BJ (cell line): ENCODE measurements around the gene PGLYRP3. TPM values are rescaled to one million over a fixed set of nuclear protein-coding genes. Genes with fewer than 3 reads are reported as not detected.

Experiments used
- CTCF ChIA-PET: fragments of 350-600 bp; formaldehyde crosslinking; extraction: SDS; loops from one replicate; lab custom pipeline; 2021; ENCODE audit warnings: antibody characterized with exemption, inconsistent platforms; lab: Yijun Ruan, JAX
- POLR2A ChIA-PET: fragments of 300-600 bp; sonication (Branson Sonifier 250); formaldehyde crosslinking; extraction: SDS; loops from one replicate; lab custom pipeline; 2021; ENCODE audit warnings: antibody characterized with exemption; lab: Charles Lee
- DNase-seq: peaks from one replicate; pipeline ENCODE4 v3.0.0-alpha.2; 2011; ENCODE audit warnings: low read depth
- H3K27me3 ChIP-seq: 2 replicates; pipeline ENCODE4 v1.6.0; 2011; ENCODE audit warnings: low read length; ENCODE audit not compliant: control insufficient read depth, insufficient read depth
- H3K36me3 ChIP-seq: 2 replicates; pipeline ENCODE4 v1.5.1; 2011; ENCODE audit warnings: low read length; ENCODE audit not compliant: control insufficient read depth, insufficient read depth
- H3K4me3 ChIP-seq: 2 replicates; pipeline ENCODE4 v1.5.1; 2011; ENCODE audit warnings: low read depth, mild to moderate bottlenecking, control low read depth, low read length
- CTCF ChIP-seq: IDR thresholded peaks from 2 replicates; pipeline ENCODE4 v1.5.1; 2011; ENCODE audit warnings: low read depth, mild to moderate bottlenecking, control low read depth, inconsistent platforms, low read length, moderate library complexity; ENCODE audit not compliant: insufficient read depth
- polyA plus RNA-seq: library from polyadenylated mRNA; depleted of rRNA; stranded (reverse); fragments of >200 nt; gene quantifications from 2 replicates; pipeline ENCODE4 v1.2.3, GENCODE V29; 2011

PGLYRP3 gene
- polyA plus RNA-seq, 1 experiment: not detected

GRCh38 chr1:153340356-153340755, 27.6 kb upstream of the PGLYRP3 start:
- 0 out of 2 replicates have a peak, but pooled peaks cover 2% of the 10 kb centered on the region for H3K27me3 ChIP-seq
- no peaks in the 10 kb centered on the region for H3K36me3 ChIP-seq
- no peak for DNase-seq
- CTCF ChIA-PET: no interaction called here
- TF ChIP-seq CTCF: no peak
- no peak overlapping the region for H3K4me3 ChIP-seq
- POLR2A ChIA-PET: no interaction called here

GRCh38 chr1:153339802-153340201, 27.1 kb upstream of the PGLYRP3 start:
- H3K4me3 ChIP-seq: no peak overlapping the region
- ChIA-PET POLR2A (no interaction called here), CTCF (interaction anchor here (0.6 kb wide), 1 partner anchor 25 kb away, joined by 3 read pairs; no protein-coding TSS in a partner anchor)
- no peak for DNase-seq
- 0 out of 2 replicates have a peak, but pooled peaks cover 2% of the 10 kb centered on the region for H3K27me3 ChIP-seq
- no peak for TF ChIP-seq CTCF
- no peaks in the 10 kb centered on the region for H3K36me3 ChIP-seq

GRCh38 chr1:153337980-153338853, 25.5 kb upstream of the PGLYRP3 start:
- DNase-seq: no peak
- H3K36me3 ChIP-seq: no peaks in the 10 kb centered on the region
- POLR2A ChIA-PET: no interaction called here
- H3K27me3 ChIP-seq: no peaks in the 10 kb centered on the region
- TF ChIP-seq CTCF: no peak
- CTCF ChIA-PET: interaction anchor here (0.7 to 1.4 kb wide), 4 partner anchors 11 to 158 kb away, joined by 3 to 5 read pairs (median 3); partner anchors contain the start of gene PGLYRP4
- no peak overlapping the region for H3K4me3 ChIP-seq

GRCh38 chr1:153336650-153337049, 23.9 kb upstream of the PGLYRP3 start:
- Histone ChIP-seq H3K36me3 (no peaks in the 10 kb centered on the region), H3K4me3 (no peak overlapping the region), H3K27me3 (no peaks in the 10 kb centered on the region)
- no peak for TF ChIP-seq CTCF
- DNase-seq: no peak
- ChIA-PET CTCF (interaction anchor here (0.6 to 2.8 kb wide), 4 partner anchors 16 to 232 kb away, joined by 3 to 6 read pairs (median 4); no protein-coding TSS in a partner anchor), POLR2A (no interaction called here)

GRCh38 chr1:153333902-153334301, 21.1 kb upstream of the PGLYRP3 start:
- ChIA-PET POLR2A (no interaction called here), CTCF (no interaction called here)
- no peak overlapping the region for H3K4me3 ChIP-seq
- no peaks in the 10 kb centered on the region for H3K36me3 ChIP-seq
- no peak for TF ChIP-seq CTCF
- no peaks in the 10 kb centered on the region for H3K27me3 ChIP-seq
- DNase-seq: no peak
